ENCODE measurements around the gene TPSD1.
A peak's percentile ranks its signal among the peaks of the same experiment; 100 is the strongest.
"Not testable (repeated sequence)": the region's sequence is repeated elsewhere in the genome, so short reads cannot be mapped to it uniquely, and the experiment has no call there.

Gene TPSD1

DNA sequence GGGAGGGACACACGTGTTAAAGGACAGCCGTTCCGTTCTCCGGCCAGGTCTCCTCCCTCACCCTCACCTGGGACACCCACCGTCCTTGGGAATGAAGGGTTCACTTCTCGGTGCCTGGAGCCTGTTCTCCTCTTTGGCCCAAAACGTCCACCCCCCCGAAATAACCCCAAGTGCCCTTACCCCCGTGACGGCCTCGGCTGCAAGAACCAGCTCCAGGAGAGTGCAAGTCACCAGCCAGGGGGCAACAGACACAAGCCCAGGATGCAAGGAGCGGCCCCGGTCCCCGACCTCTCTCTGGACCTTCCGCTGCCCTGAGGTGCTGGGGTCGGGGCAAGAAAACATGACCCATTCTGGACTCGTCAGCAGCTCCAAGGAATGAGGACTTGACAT, 33.6 kb downstream of the TPSD1 start:
- H3K9ac ChIP-seq (ENCODE audit: low read length), result no peak overlapping the region

DNA sequence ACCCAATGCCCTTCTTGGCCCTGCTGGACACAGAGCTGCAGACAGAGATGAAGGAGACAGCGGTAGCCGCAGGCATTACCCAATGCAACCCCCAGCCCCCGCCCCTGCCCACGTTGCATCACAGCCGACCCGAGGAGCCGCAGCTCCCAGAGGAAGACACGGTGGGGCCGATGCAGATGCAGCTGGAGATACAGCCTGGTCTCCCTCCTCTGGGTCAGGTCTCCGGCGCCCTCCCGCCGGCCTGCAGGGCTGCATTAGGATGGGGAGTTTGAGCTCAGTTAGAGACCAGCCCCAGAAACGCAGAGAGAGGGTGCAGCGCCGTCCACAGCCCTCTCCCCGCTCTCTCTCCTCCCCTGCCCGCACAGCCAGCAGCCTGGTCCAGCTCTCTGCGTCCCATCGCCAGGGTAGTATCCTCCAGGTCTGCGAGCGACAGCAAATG, 34.2 kb downstream of the TPSD1 start:
- Histone ChIP-seq H3K9me3 (ENCODE audit: control insufficient read depth, low read depth, low read length) (no peaks in the 10 kb centered on the region), H3K9ac (ENCODE audit: low read length) (no peak overlapping the region), H3K4me3 (ENCODE audit: low read length) (peak overlapping the region; percentile 44), H3K36me3 (ENCODE audit: control insufficient read depth, low read depth, low read length) (no peaks in the 10 kb centered on the region), H3K27ac (ENCODE audit: low read length) (no peak overlapping the region), H3K4me1 (ENCODE audit: control insufficient read depth, low read depth, low read length) (peaks cover 8% of the 10 kb centered on the region), H3K27me3 (ENCODE audit: control insufficient read depth, insufficient read depth, low read length) (peaks cover 76% of the 10 kb centered on the region)

More for the DNA sequence above, 33.6 kb downstream of the TPSD1 start:
- Histone ChIP-seq H3K27me3 (ENCODE audit: control insufficient read depth, insufficient read depth, low read length) (peaks cover 76% of the 10 kb centered on the region), H3K4me3 (ENCODE audit: low read length) (peak overlapping the region; percentile 44), H3K4me1 (ENCODE audit: control insufficient read depth, low read depth, low read length) (peaks cover 8% of the 10 kb centered on the region), H3K36me3 (ENCODE audit: control insufficient read depth, low read depth, low read length) (no peaks in the 10 kb centered on the region), H3K9me3 (ENCODE audit: control insufficient read depth, low read depth, low read length) (no peaks in the 10 kb centered on the region), H3K27ac (ENCODE audit: low read length) (no peak overlapping the region)

GRCh38 chr16:1290860-1291575, 35.1 kb downstream of the TPSD1 start:
- Histone ChIP-seq H3K9ac (ENCODE audit: low read length) (no peak overlapping the region), H3K36me3 (ENCODE audit: control insufficient read depth, low read depth, low read length) (no peaks in the 10 kb centered on the region), H3K4me1 (ENCODE audit: control insufficient read depth, low read depth, low read length) (peaks cover 8% of the 10 kb centered on the region), H3K4me3 (ENCODE audit: low read length) (no peak overlapping the region), H3K9me3 (ENCODE audit: control insufficient read depth, low read depth, low read length) (no peaks in the 10 kb centered on the region), H3K27ac (ENCODE audit: low read length) (no peak overlapping the region), H3K27me3 (ENCODE audit: control insufficient read depth, insufficient read depth, low read length) (peaks cover 68% of the 10 kb centered on the region)

GRCh38 chr16:1291576-1291974, 35.7 kb downstream of the TPSD1 start:
- Histone ChIP-seq H3K9ac (ENCODE audit: low read length) (no peak overlapping the region), H3K27me3 (ENCODE audit: control insufficient read depth, insufficient read depth, low read length) (peaks cover 62% of the 10 kb centered on the region)

DNA sequence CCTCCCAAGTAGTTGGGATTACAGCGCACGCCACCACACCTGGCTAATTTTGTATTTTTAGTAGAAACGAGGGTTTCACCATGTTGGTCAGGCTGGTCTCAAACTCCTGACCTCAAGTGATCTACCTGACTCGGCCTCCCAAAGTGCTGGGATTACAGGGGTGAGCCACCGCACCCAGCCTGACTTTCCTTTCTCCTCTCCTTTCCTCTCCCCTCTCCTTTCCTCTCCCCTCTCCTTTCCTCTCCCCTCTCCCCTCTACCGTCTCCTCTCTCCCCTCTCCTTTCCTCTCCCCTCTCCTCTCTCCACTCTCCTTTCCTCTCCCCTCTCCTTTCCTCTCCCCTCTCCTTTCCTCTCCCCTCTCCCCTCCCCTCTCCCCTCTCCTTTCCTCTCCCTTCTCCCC, 36.3 kb downstream of the TPSD1 start:
- H3K4me1 ChIP-seq (ENCODE audit: control insufficient read depth, low read depth, low read length); H3K4me3 ChIP-seq (ENCODE audit: low read length); H3K27ac ChIP-seq (ENCODE audit: low read length); H3K9me3 ChIP-seq (ENCODE audit: control insufficient read depth, low read depth, low read length); H3K36me3 ChIP-seq (ENCODE audit: control insufficient read depth, low read depth, low read length); H3K9ac ChIP-seq (ENCODE audit: low read length): not testable (repeated sequence)
- H3K27me3 ChIP-seq (ENCODE audit: control insufficient read depth, insufficient read depth, low read length), result peaks cover 59% of the 10 kb centered on the region

More at GRCh38 chr16:1291576-1291974, 35.7 kb downstream of the TPSD1 start:
- peaks cover 8% of the 10 kb centered on the region for H3K4me1 ChIP-seq (ENCODE audit: control insufficient read depth, low read depth, low read length)
- no peaks in the 10 kb centered on the region for H3K36me3 ChIP-seq (ENCODE audit: control insufficient read depth, low read depth, low read length)
- H3K27ac ChIP-seq (ENCODE audit: low read length), result no peak overlapping the region
- no peaks in the 10 kb centered on the region for H3K9me3 ChIP-seq (ENCODE audit: control insufficient read depth, low read depth, low read length)
- no peak overlapping the region for H3K4me3 ChIP-seq (ENCODE audit: low read length)

DNA sequence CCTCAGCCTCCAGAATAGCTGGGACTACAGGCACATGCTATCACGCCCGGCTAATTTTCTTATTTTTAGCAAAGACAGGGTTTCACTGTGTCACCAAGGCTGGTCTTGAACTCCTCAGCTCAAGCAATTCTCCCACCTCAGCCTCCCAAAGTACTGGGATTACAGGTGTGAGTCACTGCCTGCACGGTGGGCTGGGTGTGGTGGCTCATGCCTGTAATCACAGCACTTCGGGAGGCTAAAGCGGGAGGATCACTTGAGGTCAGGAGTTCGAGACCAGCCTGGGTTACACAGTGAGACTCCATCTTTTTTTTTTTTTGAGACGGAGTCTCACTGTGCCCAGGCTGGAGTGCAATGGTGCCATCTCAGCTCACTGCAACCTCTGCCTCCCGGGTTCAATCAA, 36.9 kb downstream of the TPSD1 start:
- H3K4me1 ChIP-seq (ENCODE audit: control insufficient read depth, low read depth, low read length); H3K36me3 ChIP-seq (ENCODE audit: control insufficient read depth, low read depth, low read length); H3K9ac ChIP-seq (ENCODE audit: low read length); H3K27ac ChIP-seq (ENCODE audit: low read length); H3K4me3 ChIP-seq (ENCODE audit: low read length); H3K9me3 ChIP-seq (ENCODE audit: control insufficient read depth, low read depth, low read length): not testable (repeated sequence)
- peaks cover 53% of the 10 kb centered on the region for H3K27me3 ChIP-seq (ENCODE audit: control insufficient read depth, insufficient read depth, low read length)

- H3K27me3 ChIP-seq (ENCODE audit: control insufficient read depth, insufficient read depth, low read length), result peaks cover 49% of the 10 kb centered on the region
- no peaks in the 10 kb centered on the region for H3K9me3 ChIP-seq (ENCODE audit: control insufficient read depth, low read depth, low read length)
- no peak overlapping the region for H3K4me3 ChIP-seq (ENCODE audit: low read length)
- peaks cover 8% of the 10 kb centered on the region for H3K4me1 ChIP-seq (ENCODE audit: control insufficient read depth, low read depth, low read length)
- no peaks in the 10 kb centered on the region for H3K36me3 ChIP-seq (ENCODE audit: control insufficient read depth, low read depth, low read length)
- no peak overlapping the region for H3K27ac ChIP-seq (ENCODE audit: low read length)
- H3K9ac ChIP-seq (ENCODE audit: low read length), result no peak overlapping the region
Measured at GRCh38 chr16:1293921-1294656, 38.2 kb downstream of the TPSD1 start.

GRCh38 chr16:1295465-1295864, 39.6 kb downstream of the TPSD1 start:
- H3K9me3 ChIP-seq (ENCODE audit: control insufficient read depth, low read depth, low read length), result no peaks in the 10 kb centered on the region
- no peaks in the 10 kb centered on the region for H3K36me3 ChIP-seq (ENCODE audit: control insufficient read depth, low read depth, low read length)
- H3K4me1 ChIP-seq (ENCODE audit: control insufficient read depth, low read depth, low read length), result no peaks in the 10 kb centered on the region
- peaks cover 45% of the 10 kb centered on the region for H3K27me3 ChIP-seq (ENCODE audit: control insufficient read depth, insufficient read depth, low read length)
- H3K27ac ChIP-seq (ENCODE audit: low read length), result no peak overlapping the region
- no peak overlapping the region for H3K4me3 ChIP-seq (ENCODE audit: low read length)
- no peak overlapping the region for H3K9ac ChIP-seq (ENCODE audit: low read length)

DNA sequence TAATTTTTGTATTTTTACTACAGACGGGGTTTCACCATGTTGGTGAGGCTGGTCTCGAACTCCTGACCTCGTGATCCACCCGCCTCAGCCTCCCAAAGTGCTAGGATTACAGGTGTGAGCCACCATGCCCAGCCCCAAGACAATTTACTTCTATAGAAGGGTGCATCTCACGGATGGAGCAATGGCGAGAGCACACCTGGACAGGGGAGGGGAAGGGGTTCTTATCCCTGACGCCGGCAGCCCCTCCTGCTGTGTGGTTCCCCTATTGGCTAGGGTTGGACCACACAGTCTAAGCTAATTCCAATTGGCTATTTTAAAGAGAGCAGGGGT, 40.8 kb downstream of the TPSD1 start:
- H3K36me3 ChIP-seq (ENCODE audit: control insufficient read depth, low read depth, low read length); H3K4me3 ChIP-seq (ENCODE audit: low read length); H3K27ac ChIP-seq (ENCODE audit: low read length); H3K4me1 ChIP-seq (ENCODE audit: control insufficient read depth, low read depth, low read length); H3K9ac ChIP-seq (ENCODE audit: low read length); H3K9me3 ChIP-seq (ENCODE audit: control insufficient read depth, low read depth, low read length): not testable (repeated sequence)
- H3K27me3 ChIP-seq (ENCODE audit: control insufficient read depth, insufficient read depth, low read length), result peaks cover 37% of the 10 kb centered on the region

DNA sequence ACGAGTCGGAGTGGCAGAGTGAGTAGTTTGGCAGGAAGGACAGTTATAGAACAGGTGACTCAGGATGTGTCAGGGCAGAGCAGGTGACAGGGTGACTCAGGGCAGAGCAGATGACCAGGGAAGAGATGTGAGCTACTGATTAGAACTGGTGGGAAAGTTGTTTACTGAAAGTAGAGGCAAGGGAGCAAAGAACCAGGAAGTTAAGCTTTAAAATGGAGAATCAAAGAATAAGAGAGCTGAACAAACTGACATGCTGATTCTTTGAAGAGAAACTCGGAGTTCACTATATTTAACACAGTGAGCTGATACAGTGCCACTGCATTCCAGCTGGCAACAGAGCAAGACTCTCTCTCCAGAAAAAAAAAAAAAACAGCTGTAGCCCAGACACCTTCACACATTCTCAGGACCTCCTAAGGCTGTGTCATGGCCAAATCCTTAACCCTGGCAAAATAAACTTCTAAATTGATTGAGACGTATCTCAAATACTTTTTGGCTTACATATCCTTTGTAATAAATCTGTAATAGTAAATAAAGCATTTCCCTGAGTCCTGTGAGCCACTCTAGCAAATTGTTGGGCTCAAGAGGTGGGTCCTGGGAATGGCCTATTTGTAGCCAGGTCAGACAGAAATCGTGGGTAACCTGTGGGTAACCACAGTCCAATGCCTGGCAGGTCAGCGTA, 41.3 kb downstream of the TPSD1 start:
- no peak overlapping the region for H3K9ac ChIP-seq (ENCODE audit: low read length)
- H3K4me1 ChIP-seq (ENCODE audit: control insufficient read depth, low read depth, low read length), result no peaks in the 10 kb centered on the region
- no peaks in the 10 kb centered on the region for H3K9me3 ChIP-seq (ENCODE audit: control insufficient read depth, low read depth, low read length)
- no peak overlapping the region for H3K27ac ChIP-seq (ENCODE audit: low read length)
- H3K4me3 ChIP-seq (ENCODE audit: low read length), result no peak overlapping the region
- H3K36me3 ChIP-seq (ENCODE audit: control insufficient read depth, low read depth, low read length), result no peaks in the 10 kb centered on the region
- peaks cover 32% of the 10 kb centered on the region for H3K27me3 ChIP-seq (ENCODE audit: control insufficient read depth, insufficient read depth, low read length)

- Histone ChIP-seq H3K27ac (ENCODE audit: low read length) (no peak overlapping the region), H3K36me3 (ENCODE audit: control insufficient read depth, low read depth, low read length) (no peaks in the 10 kb centered on the region), H3K4me1 (ENCODE audit: control insufficient read depth, low read depth, low read length) (no peaks in the 10 kb centered on the region), H3K4me3 (ENCODE audit: low read length) (no peak overlapping the region), H3K27me3 (ENCODE audit: control insufficient read depth, insufficient read depth, low read length) (peaks cover 28% of the 10 kb centered on the region), H3K9ac (ENCODE audit: low read length) (no peak overlapping the region), H3K9me3 (ENCODE audit: control insufficient read depth, low read depth, low read length) (no peaks in the 10 kb centered on the region)
Measured at GRCh38 chr16:1298406-1298805, 42.5 kb downstream of the TPSD1 start.

Data from iPS-18a (cell line).